HepG2 (cell line): ENCODE measurements around the gene CYP2A7.
"Not testable (repeated sequence)": the region's sequence is repeated elsewhere in the genome, so short reads cannot be mapped to it uniquely, and the experiment has no call there.

Source experiments
- ATF3 ChIP-seq: sonication (generic); formaldehyde crosslinking; IDR thresholded peaks from 2 replicates; pipeline ENCODE4 v1.4.0; 2020; ENCODE audit warnings: missing genetic modification reagents
- CTCF ChIP-seq: sonication (generic); formaldehyde crosslinking; IDR thresholded peaks from 2 replicates; pipeline ENCODE4 v1.5.0; 2020; ENCODE audit warnings: mild to moderate bottlenecking, missing genetic modification reagents, moderate library complexity
- MLX ChIP-seq: IDR thresholded peaks from 2 replicates; pipeline ENCODE4 v1.6.1; 2016
- MTA3 ChIP-seq: sonication (generic); formaldehyde crosslinking; IDR thresholded peaks from 2 replicates; pipeline ENCODE4 v1.4.0; 2020; ENCODE audit warnings: missing genetic modification reagents
- PHB2 ChIP-seq: fragments of 450-650 bp; IDR thresholded peaks from 2 replicates; pipeline ENCODE4 v1.6.1; 2018; ENCODE audit not compliant: partially characterized antibody
- PHF20 ChIP-seq: sonication (generic); formaldehyde crosslinking; IDR thresholded peaks from 2 replicates; pipeline ENCODE4 v1.5.0; 2020; ENCODE audit warnings: mild to moderate bottlenecking, missing genetic modification reagents
- PRDM10 ChIP-seq: sonication (generic); formaldehyde crosslinking; IDR thresholded peaks from 2 replicates; pipeline ENCODE4 v1.4.0; 2020; ENCODE audit warnings: low read depth, missing genetic modification reagents
- RARG ChIP-seq: sonication (generic); formaldehyde crosslinking; IDR thresholded peaks from 2 replicates; pipeline ENCODE4 v1.4.0; 2020; ENCODE audit warnings: low read depth, mild to moderate bottlenecking, missing genetic modification reagents
- REST ChIP-seq, 2 experiments: IDR thresholded peaks; 2 replicates each; pipeline ENCODE4 v1.6.1; 2011 to 2012; ENCODE audit warnings: low read length in 2 of 2, borderline replicate concordance in 1 of 2, low read depth in 1 of 2, mild to moderate bottlenecking in 1 of 2, moderate library complexity in 1 of 2
- ZGPAT ChIP-seq: IDR thresholded peaks from 2 replicates; pipeline ENCODE4 v1.6.1; 2016; ENCODE audit warnings: mild to moderate bottlenecking
- ZNF761 ChIP-seq: sonication (generic); formaldehyde crosslinking; conservative IDR thresholded peaks from 2 replicates; pipeline ENCODE4 v1.4.0; 2020; ENCODE audit warnings: mild to moderate bottlenecking, missing genetic modification reagents
- ZNF792 ChIP-seq: IDR thresholded peaks from 2 replicates; pipeline ENCODE4 v1.6.1; 2016

GRCh38 chr19:40843653-40844052 is 38.4 kb downstream of the CYP2A7 start:
- TF ChIP-seq RARG (CRISPR knock-in tag); CTCF (CRISPR knock-in tag); MTA3; REST (IDR thresholded peaks at IDR 0.05; ENCODE audit: borderline replicate concordance in 1 of 2, low read depth in 1 of 2, low read length in 2 of 2); ZNF792 (CRISPR knock-in tag); PHB2; MLX (CRISPR knock-in tag); PRDM10; ATF3; ZNF761 (CRISPR knock-in tag); ZGPAT (CRISPR knock-in tag); PHF20 (CRISPR knock-in tag): not testable (repeated sequence)
